ENCODE results near the gene FANCM.

FANCM gene

GRCh38 chr14:45156067-45156466, 20.3 kb downstream of the FANCM start:
- Histone ChIP-seq H3K9ac (ENCODE audit: low read length) (no peak overlapping the region), H3K9me2 (ENCODE audit: low read depth, low read length) (no peaks in the 10 kb centered on the region), H4K20me1 (ENCODE audit: insufficient read depth, low read length) (no peaks in the 10 kb centered on the region), H3K27ac (ENCODE audit: low read depth, low read length, poor library complexity, severe bottlenecking) (no peak overlapping the region), H3K4me1 (ENCODE audit: insufficient read depth, low read length, severe bottlenecking) (no peaks in the 10 kb centered on the region), H3F3A (ENCODE audit: insufficient read depth, low read length) (no peaks in the 10 kb centered on the region), H3K9me3 (ENCODE audit: low read length) (no peaks in the 10 kb centered on the region), H3K4me2 (ENCODE audit: low read length) (no peak overlapping the region), H3K36me3 (ENCODE audit: insufficient read depth, low read length) (peaks cover 14% of the 10 kb centered on the region), H2AFZ (ENCODE audit: low read length) (no peak overlapping the region), H3K4me3 (ENCODE audit: low read depth, low read length, poor library complexity, severe bottlenecking) (no peak overlapping the region), H3K79me2 (ENCODE audit: insufficient read depth, low read length) (no peaks in the 10 kb centered on the region), H3K27me3 (ENCODE audit: insufficient read depth, low read length) (no peaks in the 10 kb centered on the region)
- no peak for TF ChIP-seq EZH2 (IDR thresholded peaks at IDR 0.05; ENCODE audit: borderline replicate concordance, low read length)
- TF ChIP-seq CTCF (IDR thresholded peaks at IDR 0.05; ENCODE audit: low read length): no peak

GRCh38 chr14:45169906-45170305, 34.2 kb downstream of the FANCM start:
- Histone ChIP-seq H4K20me1 (ENCODE audit: insufficient read depth, low read length) (no peaks in the 10 kb centered on the region), H3K9me2 (ENCODE audit: low read depth, low read length) (no peaks in the 10 kb centered on the region), H3K27me3 (ENCODE audit: insufficient read depth, low read length) (no peaks in the 10 kb centered on the region), H3K4me2 (ENCODE audit: low read length) (no peak overlapping the region), H3K4me1 (ENCODE audit: insufficient read depth, low read length, severe bottlenecking) (no peaks in the 10 kb centered on the region), H3K4me3 (ENCODE audit: low read depth, low read length, poor library complexity, severe bottlenecking) (no peak overlapping the region), H3K36me3 (ENCODE audit: insufficient read depth, low read length) (peaks cover 45% of the 10 kb centered on the region), H3K9me3 (ENCODE audit: low read length) (no peaks in the 10 kb centered on the region), H3K27ac (ENCODE audit: low read depth, low read length, poor library complexity, severe bottlenecking) (no peak overlapping the region), H3K79me2 (ENCODE audit: insufficient read depth, low read length) (no peaks in the 10 kb centered on the region), H2AFZ (ENCODE audit: low read length) (no peak overlapping the region), H3K9ac (ENCODE audit: low read length) (no peak overlapping the region), H3F3A (ENCODE audit: insufficient read depth, low read length) (no peaks in the 10 kb centered on the region)
- TF ChIP-seq CTCF (IDR thresholded peaks at IDR 0.05; ENCODE audit: low read length) (no peak), EZH2 (IDR thresholded peaks at IDR 0.05; ENCODE audit: borderline replicate concordance, low read length) (no peak)

GRCh38 chr14:45177076-45177475, 41.3 kb downstream of the FANCM start:
- no peak overlapping the region for H3K9ac ChIP-seq (ENCODE audit: low read length)
- TF ChIP-seq EZH2 (IDR thresholded peaks at IDR 0.05; ENCODE audit: borderline replicate concordance, low read length): no peak
- no peak for TF ChIP-seq CTCF (IDR thresholded peaks at IDR 0.05; ENCODE audit: low read length)
- no peaks in the 10 kb centered on the region; the same call in 1 of the 2 replicates for H3K9me3 ChIP-seq (ENCODE audit: low read length)
- no peak overlapping the region for H3K4me2 ChIP-seq (ENCODE audit: low read length)
- no peaks in the 10 kb centered on the region for H3K4me1 ChIP-seq (ENCODE audit: insufficient read depth, low read length, severe bottlenecking)
- H4K20me1 ChIP-seq (ENCODE audit: insufficient read depth, low read length): no peaks in the 10 kb centered on the region
- no peaks in the 10 kb centered on the region for H3K79me2 ChIP-seq (ENCODE audit: insufficient read depth, low read length)
- H3K36me3 ChIP-seq (ENCODE audit: insufficient read depth, low read length): peaks cover 30% of the 10 kb centered on the region
- H3F3A ChIP-seq (ENCODE audit: insufficient read depth, low read length): no peaks in the 10 kb centered on the region
- H3K27ac ChIP-seq (ENCODE audit: low read depth, low read length, poor library complexity, severe bottlenecking): no peak overlapping the region
- H3K4me3 ChIP-seq (ENCODE audit: low read depth, low read length, poor library complexity, severe bottlenecking): no peak overlapping the region
- H2AFZ ChIP-seq (ENCODE audit: low read length): no peak overlapping the region
- H3K27me3 ChIP-seq (ENCODE audit: insufficient read depth, low read length): no peaks in the 10 kb centered on the region
- no peaks in the 10 kb centered on the region for H3K9me2 ChIP-seq (ENCODE audit: low read depth, low read length)
